HG03439 (cell line): ENCODE data around the gene GPR62.
A peak's percentile ranks its signal among the peaks of the same experiment; 100 is the strongest.

Experiments
- ATAC-seq: cut with Tn5 transposase; IDR thresholded peaks from one replicate; pipeline ENCODE4 v1.9.1; 2021; ENCODE audit warnings: mild to moderate bottlenecking, moderate library complexity; ENCODE audit not compliant: unreplicated experiment

Gene GPR62

GRCh38 chr3:51937611-51938450 lies 17.4 kb upstream of the GPR62 start:
- ATAC-seq: no peak

GRCh38 chr3:51938780-51939425 lies 16.3 kb upstream of the GPR62 start:
- no peak for ATAC-seq

- no peak for ATAC-seq
These were observed 14.3 kb upstream of the GPR62 start for GRCh38 chr3:51940648-51941462.

- no peak for ATAC-seq
These were observed 13.8 kb upstream of the GPR62 start for GRCh38 chr3:51941463-51941797.

GRCh38 chr3:51941798-51942602 lies 13.2 kb upstream of the GPR62 start, which contains the start of the genes PARP3 and RRP9:
Gene PARP3 (plus strand): TSS chr3:51942363. CDS start chr3:51943356, 993 bp downstream.
Gene RRP9 (minus strand): TSS chr3:51941904. CDS start chr3:51941867, 37 bp downstream.
- peak; percentile 93 for ATAC-seq

- peak; percentile 2 for ATAC-seq
These were observed 12.4 kb upstream of the GPR62 start for GRCh38 chr3:51942603-51943450.

- ATAC-seq: no peak
These were observed 11.5 kb upstream of the GPR62 start for GRCh38 chr3:51943451-51944391.

GRCh38 chr3:51944451-51945021 lies 10.6 kb upstream of the GPR62 start:
- ATAC-seq: no peak

GRCh38 chr3:51945031-51945840 lies 9.9 kb upstream of the GPR62 start:
- ATAC-seq: no peak

GRCh38 chr3:51945926-51946705 lies 9.1 kb upstream of the GPR62 start:
- no peak for ATAC-seq

GRCh38 chr3:51946796-51947195 lies 8.4 kb upstream of the GPR62 start:
- no peak for ATAC-seq

- ATAC-seq: no peak
These were observed 7.8 kb upstream of the GPR62 start for GRCh38 chr3:51947215-51947900.

GRCh38 chr3:51948016-51948580 lies 7.1 kb upstream of the GPR62 start:
- no peak for ATAC-seq

- no peak for ATAC-seq
These were observed 6.1 kb upstream of the GPR62 start for GRCh38 chr3:51949121-51949520.

- no peak for ATAC-seq
These were observed 4.3 kb upstream of the GPR62 start for GRCh38 chr3:51950899-51951298.

GRCh38 chr3:51953445-51953844 lies 1.7 kb upstream of the GPR62 start:
- ATAC-seq: no peak
